HEK293T (cell line): ENCODE data around the gene DNAJC10.

Experiments
- FOXK2 ChIP-seq: fragments of 450-650 bp; IDR thresholded peaks from 2 replicates; pipeline ENCODE4 v1.6.1; 2016; ENCODE audit warnings: mild to moderate bottlenecking
- PKNOX1 ChIP-seq: fragments of 450-650 bp; IDR thresholded peaks from 2 replicates; pipeline ENCODE4 v1.6.1; 2016
- SUZ12 ChIP-seq: fragments of 450-650 bp; IDR thresholded peaks from 2 replicates; pipeline ENCODE4 v1.6.1; 2016; ENCODE audit warnings: mild to moderate bottlenecking

GRCh38 chr2:182804128-182804527 lies 88.1 kb downstream of the DNAJC10 start:
- TF ChIP-seq PKNOX1 (no peak), SUZ12 (no peak), FOXK2 (no peak)
